ENCODE measurements around the gene PHRF1. TPM values are rescaled to one million over a fixed set of nuclear protein-coding genes. Genes with fewer than 3 reads are reported as not detected.
A peak's percentile ranks its signal among the peaks of the same experiment; 100 is the strongest.

Gene PHRF1
- total RNA-seq, 2 donors from 2014 or later = 12.4 to 14.2 TPM

- Histone ChIP-seq H3K9me3 (no peaks in the 10 kb centered on the region), H3K27ac (no peak overlapping the region), H3K27me3 (peaks cover 13 to 30% of the 10 kb centered on the region in 2 donors), H3K4me1 (peaks cover 0 to 16% of the 10 kb centered on the region in 2 donors), H3K4me3 (no peak overlapping the region), H3K36me3 (no peaks in the 10 kb centered on the region)
- no peak for DNase-seq (ENCODE audit: low spot score)
- TF ChIP-seq CTCF (IDR thresholded peaks at IDR 0.05) = no peak
These were observed 25.1 kb upstream of the PHRF1 start for GRCh38 chr11:551131-551530.

DNA sequence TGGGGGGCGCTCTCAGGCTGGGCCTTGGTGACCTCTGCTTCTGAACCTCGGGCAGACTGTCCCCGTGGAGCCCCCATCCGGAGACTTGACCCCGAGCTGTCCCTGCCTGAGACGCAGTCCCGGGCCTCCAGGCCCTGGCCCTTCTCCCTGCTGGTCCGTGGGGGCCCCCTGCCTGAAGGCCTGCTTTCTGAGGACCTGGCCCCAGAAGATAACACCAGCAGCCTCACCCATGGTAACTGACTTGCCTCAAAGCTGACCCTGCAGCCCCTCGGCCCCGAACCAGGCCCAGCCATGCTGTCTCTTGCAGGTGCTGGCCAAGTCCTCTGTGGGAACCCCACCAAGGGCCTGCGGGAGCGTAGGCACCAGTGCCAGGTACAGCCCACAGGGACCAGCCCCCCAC, 24.7 kb upstream of the PHRF1 start:
- no peak for DNase-seq (ENCODE audit: low spot score)
- H3K4me3 ChIP-seq = no peak overlapping the region
- H3K27ac ChIP-seq = no peak overlapping the region
- no peaks in the 10 kb centered on the region for H3K9me3 ChIP-seq
- peaks cover 14 to 35% of the 10 kb centered on the region in 2 donors for H3K27me3 ChIP-seq
- H3K36me3 ChIP-seq = no peaks in the 10 kb centered on the region
- TF ChIP-seq CTCF (IDR thresholded peaks at IDR 0.05) = no peak
- peaks cover 0 to 16% of the 10 kb centered on the region in 2 donors for H3K4me1 ChIP-seq

GRCh38 chr11:553083-553987, 22.9 kb upstream of the PHRF1 start:
- no peaks in the 10 kb centered on the region for H3K36me3 ChIP-seq
- H3K27ac ChIP-seq = no peak overlapping the region
- H3K4me1 ChIP-seq = peaks cover 0 to 16% of the 10 kb centered on the region in 2 donors
- no peak for DNase-seq (ENCODE audit: low spot score)
- H3K4me3 ChIP-seq = no peak overlapping the region
- no peaks in the 10 kb centered on the region for H3K9me3 ChIP-seq
- TF ChIP-seq CTCF (IDR thresholded peaks at IDR 0.05) = no peak
- H3K27me3 ChIP-seq = peaks cover 17 to 36% of the 10 kb centered on the region in 2 donors

DNA sequence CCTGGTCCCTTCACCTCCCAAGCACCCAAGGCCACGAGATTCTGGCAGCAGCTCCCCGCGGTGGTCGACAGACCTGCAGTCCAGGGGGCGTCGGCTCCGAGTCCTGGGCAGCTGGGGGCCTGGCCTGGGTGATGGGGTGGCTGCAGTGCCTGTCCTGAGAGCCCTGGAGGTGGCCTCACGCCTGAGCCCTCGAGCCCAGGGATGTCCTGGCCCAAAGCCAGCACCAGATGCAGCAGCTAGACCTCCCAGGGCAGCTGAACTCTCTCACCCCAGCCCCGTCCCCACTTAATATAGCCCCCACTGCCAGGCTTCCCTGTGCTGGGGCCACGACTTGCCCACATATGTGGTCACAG, 22.3 kb upstream of the PHRF1 start:
- TF ChIP-seq CTCF (IDR thresholded peaks at IDR 0.05) = no peak
- Histone ChIP-seq H3K4me1 (peaks cover 0 to 16% of the 10 kb centered on the region in 2 donors), H3K4me3 (no peak overlapping the region), H3K27ac (no peak overlapping the region), H3K36me3 (no peaks in the 10 kb centered on the region), H3K9me3 (no peaks in the 10 kb centered on the region), H3K27me3 (peaks cover 17 to 36% of the 10 kb centered on the region in 2 donors)
- no peak for DNase-seq (ENCODE audit: low spot score)

GRCh38 chr11:554428-555226, 21.6 kb upstream of the PHRF1 start:
- Histone ChIP-seq H3K4me3 (peak overlapping the region in 1 of 2 donors; percentile 38), H3K27me3 (peaks cover 17 to 36% of the 10 kb centered on the region in 2 donors)
- TF ChIP-seq CTCF (IDR thresholded peaks at IDR 0.05) = peak; percentile 53 to 74

More at GRCh38 chr11:554428-555226, 21.6 kb upstream of the PHRF1 start:
- Histone ChIP-seq H3K27ac (no peak overlapping the region), H3K4me1 (peaks cover 0 to 16% of the 10 kb centered on the region in 2 donors), H3K9me3 (no peaks in the 10 kb centered on the region), H3K36me3 (no peaks in the 10 kb centered on the region)
- DNase-seq (ENCODE audit: low spot score) = no peak

Data from right atrium auricular region (tissue), 2 donors.